SHP77 (cell line): ENCODE data around the gene NTN1.

Source experiments
- DNase-seq, 2 experiments: peaks; one replicate each; lab custom pipeline; 2025; lab: John Stamatoyannopoulos, UW

The NTN1 gene

GRCh38 chr17:9162275-9162985 lies 141.1 kb downstream of the NTN1 start:
- peak in 1 of 2 experiments; percentile 15 for DNase-seq

DNA sequence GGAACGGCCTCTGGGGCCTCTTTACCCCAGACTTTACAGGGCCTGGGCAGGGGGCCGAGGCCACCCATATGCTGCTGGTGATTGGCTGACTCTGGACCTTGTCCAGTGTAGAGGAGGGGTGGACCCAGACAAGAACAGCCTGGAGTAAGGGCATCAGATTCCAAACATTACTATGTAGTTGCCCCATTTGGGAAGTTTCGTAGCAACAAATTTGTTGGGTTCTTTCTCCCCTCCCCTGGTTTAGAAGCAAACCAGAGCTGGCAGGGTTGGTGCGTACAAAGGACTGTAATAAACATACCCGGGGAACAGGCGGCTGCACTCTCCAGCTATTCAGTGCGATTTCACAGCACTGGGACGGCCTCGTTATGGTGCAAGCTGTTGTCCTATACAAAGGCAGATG lies 145.5 kb downstream of the NTN1 start:
- DNase-seq: no peak

GRCh38 chr17:9167379-9167778 lies 146.1 kb downstream of the NTN1 start:
- DNase-seq: no peak

DNA sequence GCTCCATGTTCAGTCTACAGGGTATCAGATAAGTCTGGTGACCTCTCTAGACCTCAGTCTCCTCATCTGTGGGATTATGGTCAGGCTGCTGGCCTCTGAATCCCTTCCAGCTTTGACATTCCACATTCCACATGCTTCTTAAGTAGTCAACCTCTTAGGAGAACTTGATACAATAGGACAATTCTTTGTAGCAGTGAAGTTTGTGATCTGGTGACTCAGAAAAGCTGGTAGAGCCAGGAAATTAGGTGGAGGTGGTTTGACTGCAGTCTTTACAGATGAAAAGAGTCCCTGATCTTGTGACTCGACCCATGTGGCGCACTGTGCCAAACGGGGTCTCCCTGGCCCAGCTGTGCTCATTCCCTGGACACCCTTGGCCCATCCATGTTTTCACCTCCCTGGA lies 147.8 kb downstream of the NTN1 start:
- DNase-seq: no peak

DNA sequence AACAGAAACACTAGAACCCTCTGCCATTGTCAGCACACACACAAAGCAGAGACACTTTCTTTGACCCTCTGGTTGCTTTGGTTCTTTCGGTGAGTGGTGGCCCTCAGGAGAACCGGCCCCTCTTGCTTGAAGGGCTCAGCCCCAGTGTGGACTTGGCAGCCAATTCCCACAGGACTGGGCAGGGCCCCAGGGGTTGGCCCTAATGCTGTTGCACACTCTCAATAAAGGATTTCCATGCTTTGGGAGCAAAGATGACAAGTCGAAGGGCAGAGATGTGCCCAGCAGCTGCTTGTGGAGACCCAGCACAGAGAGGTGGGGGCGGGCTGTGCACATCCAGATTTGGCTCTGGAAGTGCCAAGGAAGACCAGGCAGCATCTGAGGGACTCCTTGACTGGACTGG lies 149.0 kb downstream of the NTN1 start:
- DNase-seq: no peak

GRCh38 chr17:9170853-9171252 lies 149.5 kb downstream of the NTN1 start:
- no peak for DNase-seq

DNA sequence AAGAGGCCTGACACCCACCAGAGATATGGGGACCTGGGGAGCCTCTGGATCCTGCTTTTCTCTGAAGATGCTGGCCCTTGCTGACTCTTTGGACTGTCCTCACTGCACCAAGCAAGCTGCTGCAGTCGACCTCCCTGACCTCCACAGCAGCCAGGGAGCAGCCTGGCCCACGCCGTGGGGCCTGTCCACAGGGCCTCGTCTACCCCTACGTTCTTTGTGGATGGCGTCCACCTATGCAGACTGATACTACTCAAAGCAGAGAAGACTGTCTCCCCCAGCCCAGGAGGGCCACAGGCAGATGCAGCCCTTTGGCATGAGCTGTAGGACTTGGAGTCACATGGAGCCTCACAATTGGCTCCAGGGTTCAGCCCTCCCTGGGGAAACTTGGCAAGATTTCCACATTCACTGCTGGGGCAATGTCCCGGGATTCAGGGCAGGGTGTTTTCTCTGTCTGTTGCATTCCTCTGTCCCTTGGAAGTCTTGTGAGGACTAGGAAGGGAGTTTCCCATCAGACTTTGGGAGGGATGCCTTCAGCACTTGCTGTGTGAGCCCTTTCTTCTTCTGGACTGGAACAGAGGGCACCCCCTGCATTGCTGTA lies 152.2 kb downstream of the NTN1 start:
- DNase-seq: no peak

GRCh38 chr17:9174312-9174711 lies 153.0 kb downstream of the NTN1 start:
- no peak for DNase-seq

GRCh38 chr17:9174779-9175574 lies 153.7 kb downstream of the NTN1 start:
- no peak for DNase-seq

- DNase-seq: no peak
These were observed 154.6 kb downstream of the NTN1 start for GRCh38 chr17:9175700-9176467.

DNA sequence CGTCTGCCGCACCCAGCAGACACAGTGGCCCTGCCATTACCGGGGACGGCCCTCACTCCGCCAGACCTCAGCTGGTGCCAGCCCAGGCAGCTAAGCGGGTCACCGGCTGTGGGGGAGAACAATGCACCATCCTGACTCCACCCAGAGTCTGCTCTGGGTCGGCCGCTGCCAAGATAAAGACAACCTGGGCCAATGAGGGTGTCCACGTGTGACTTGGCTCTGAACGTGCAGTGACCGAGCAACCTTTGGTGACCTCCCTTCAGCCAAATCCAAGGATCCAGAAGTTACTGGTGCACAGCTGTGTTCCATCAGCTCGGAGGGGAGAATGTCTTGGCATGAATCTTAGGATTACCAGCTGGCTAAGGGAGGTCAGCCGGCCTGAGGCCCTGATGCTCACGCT lies 155.9 kb downstream of the NTN1 start:
- no peak for DNase-seq

DNA sequence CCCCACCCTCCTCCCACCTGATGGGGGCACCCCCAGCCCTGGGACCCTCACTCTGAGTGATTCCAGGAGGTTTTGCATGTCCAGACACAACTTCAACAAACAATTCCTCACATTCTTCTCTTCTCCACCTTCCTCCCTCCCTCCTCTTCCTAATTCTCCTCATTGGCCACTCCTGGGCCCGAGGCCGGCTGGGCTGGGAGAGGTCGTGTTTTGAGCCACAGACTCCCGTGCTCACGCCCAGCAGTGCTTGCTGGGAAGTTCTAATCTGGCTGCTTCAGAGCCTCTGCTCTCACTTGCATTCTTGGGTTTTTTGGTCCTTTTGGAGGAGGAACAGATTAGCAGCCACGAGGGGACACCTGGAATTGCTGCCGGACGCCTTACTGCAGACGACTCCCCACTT lies 157.0 kb downstream of the NTN1 start:
- DNase-seq: no peak

GRCh38 chr17:9179602-9180001 lies 158.3 kb downstream of the NTN1 start:
- no peak for DNase-seq

- DNase-seq: no peak
These were observed 160.3 kb downstream of the NTN1 start for GRCh38 chr17:9181640-9182039.

DNA sequence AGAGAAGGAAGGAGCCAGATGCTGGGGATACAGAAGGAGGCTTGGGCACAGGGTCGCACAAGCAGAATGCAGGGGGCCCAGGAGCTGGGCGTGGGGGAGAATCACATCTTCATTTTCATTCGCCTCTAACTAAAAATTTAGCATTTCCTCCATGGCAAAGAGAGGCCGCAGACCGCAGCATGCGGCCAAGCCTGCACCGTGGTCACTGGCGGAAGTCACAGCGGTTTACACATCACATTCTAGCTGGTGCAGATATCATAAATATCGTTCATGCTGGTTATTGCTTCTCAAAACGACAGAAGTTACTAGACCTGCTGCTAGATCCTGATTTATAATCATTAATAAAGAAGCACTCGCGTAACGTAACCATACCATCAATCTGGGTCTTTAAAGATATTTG lies 162.0 kb downstream of the NTN1 start:
- no peak for DNase-seq

DNA sequence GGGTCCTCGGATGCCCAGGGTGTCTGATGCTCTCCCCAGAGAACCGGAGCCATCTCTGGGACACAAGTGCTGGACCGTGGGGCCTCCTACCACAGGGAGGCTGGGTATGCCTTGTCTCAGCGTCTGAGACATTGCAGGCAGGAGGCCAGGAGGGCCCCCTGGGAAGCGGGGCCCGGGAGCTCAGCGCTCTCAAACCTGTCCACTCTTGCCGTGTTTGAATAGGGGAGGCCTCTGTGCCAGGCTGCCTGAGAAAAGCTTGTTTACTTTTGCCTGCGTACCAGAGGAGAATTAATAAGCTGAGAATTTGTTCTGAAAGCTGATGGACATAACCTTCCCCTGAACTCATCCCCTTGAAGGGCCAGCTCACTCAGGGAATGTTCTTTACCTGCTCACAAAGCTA lies 163.8 kb downstream of the NTN1 start:
- DNase-seq: no peak

DNA sequence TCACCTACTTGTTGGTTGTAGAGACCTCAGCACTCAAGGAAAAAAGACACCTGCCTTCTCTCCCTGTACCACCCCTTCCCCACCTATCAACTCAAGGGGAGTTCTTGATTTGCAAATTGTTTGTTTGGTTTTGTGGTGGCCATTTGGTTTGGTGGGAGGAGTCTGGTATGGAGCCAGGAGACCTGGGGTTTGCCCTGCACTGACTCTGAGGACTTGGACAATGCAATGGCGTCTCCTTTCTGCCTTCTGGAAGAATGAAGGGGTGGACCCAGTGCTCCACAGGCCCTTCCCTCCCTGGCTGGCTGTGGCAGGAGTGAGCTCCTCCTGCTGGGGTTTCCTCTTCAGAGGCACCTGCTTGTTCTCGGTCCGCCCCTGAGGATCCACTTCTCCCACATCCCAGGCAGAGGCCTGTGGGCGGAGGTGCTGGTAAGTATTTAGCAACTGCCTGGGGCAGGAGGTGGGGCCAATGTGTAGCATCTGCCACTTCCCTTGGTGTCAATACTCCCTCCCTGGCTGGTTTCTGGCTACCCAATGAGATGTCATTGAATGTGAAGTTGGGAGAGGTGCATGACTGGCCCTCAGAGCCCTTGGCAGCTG lies 164.5 kb downstream of the NTN1 start:
- DNase-seq: no peak

GRCh38 chr17:9187828-9188227 lies 166.5 kb downstream of the NTN1 start:
- no peak for DNase-seq

GRCh38 chr17:9188367-9188766 lies 167.1 kb downstream of the NTN1 start:
- no peak for DNase-seq

DNA sequence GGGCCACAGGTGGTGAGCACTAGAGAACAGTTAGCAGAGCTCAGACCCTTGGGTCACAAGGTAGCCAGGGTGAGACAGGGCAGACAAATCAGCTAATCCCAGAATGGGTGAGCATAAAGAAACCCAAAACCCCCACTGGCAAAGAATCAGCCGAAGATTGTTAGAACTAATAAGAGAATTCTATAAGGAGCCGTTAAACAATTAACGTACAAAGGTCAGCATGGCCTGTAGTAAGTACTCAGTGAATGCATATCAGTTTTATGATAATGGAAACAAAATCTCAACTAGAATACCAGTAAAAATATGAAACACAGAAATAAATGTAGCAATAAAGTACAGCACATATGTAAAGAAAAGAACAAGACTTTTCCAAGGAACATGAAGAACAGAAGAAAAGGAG lies 168.6 kb downstream of the NTN1 start:
- DNase-seq: no peak

GRCh38 chr17:9192010-9192409 lies 170.7 kb downstream of the NTN1 start:
- no peak for DNase-seq

- no peak for DNase-seq
These were observed 174.1 kb downstream of the NTN1 start for GRCh38 chr17:9195411-9195810.
